Fibroblast of skin of scalp (primary cell): ENCODE measurements around the gene AAK1. TPM values are rescaled to one million over a fixed set of nuclear protein-coding genes. Genes with fewer than 3 reads are reported as not detected.
"Not testable (repeated sequence)": the region's sequence is repeated elsewhere in the genome, so short reads cannot be mapped to it uniquely, and the experiment has no call there.

Experiments used
- DNase-seq: peaks from one replicate; pipeline ENCODE4 v3.0.0-alpha.2; 2013
- polyA plus RNA-seq, 2 experiments: library from polyadenylated mRNA; unstranded; fragments of 120-200 nt; gene quantifications; one replicate each; pipeline ENCODE4 v1.2.1, GENCODE V29; 2013; ENCODE audit not compliant: insufficient read length in 2 of 2

AAK1 gene
- 49.1 TPM for polyA plus RNA-seq (2013, experiment 1 of 2; ENCODE audit: insufficient read length)
- 53.7 TPM for polyA plus RNA-seq (2013, experiment 2 of 2; ENCODE audit: insufficient read length)

GRCh38 chr2:69643602-69644505 lies at the start of gene AAK1:
Gene AAK1 (minus strand): TSS chr2:69643739. CDS start chr2:69643040, 699 bp downstream.
- DNase-seq = peak; percentile 93

DNA sequence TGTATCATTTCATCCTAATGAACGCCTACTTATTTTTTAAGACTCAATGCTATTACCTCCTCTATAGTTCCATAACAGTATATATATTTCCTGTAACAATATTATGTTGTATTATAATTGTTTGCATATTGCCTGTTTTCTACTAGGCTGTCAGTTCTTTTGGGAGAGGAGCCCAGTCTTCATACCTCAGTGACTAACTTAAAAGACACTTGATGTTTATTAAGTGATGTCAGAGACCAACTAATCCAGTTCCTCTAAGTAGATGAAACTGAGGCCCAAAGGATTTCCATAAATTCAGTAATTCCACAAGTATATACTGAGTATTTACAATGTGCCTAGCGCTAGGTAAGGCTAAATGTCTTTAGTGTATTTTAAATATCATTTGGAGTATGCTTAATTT lies 48.9 kb upstream of the AAK1 start:
- DNase-seq = peak; percentile 75

GRCh38 chr2:69689969-69690368 lies 46.4 kb upstream of the AAK1 start:
- no peak for DNase-seq

DNA sequence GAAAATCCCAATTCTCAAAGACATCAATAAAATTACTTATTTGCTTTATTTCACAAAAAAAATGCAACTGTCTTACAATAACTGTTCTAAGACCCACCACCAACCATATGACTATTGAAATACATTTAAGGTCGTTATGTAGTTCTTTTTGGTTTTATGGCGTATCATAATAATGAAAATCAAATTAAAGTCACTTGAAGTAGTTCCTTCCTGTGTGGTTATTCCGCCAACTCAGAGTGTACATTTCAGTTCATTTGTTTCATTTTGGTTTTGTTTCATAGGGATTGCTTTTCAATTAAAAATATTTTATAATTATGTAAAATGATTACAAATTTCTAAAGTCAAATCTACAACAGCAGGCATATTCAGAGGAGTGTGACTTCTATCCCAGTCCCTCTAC lies 45.9 kb upstream of the AAK1 start:
- no peak for DNase-seq

GRCh38 chr2:69687971-69688611 lies 44.6 kb upstream of the AAK1 start:
- no peak for DNase-seq

DNA sequence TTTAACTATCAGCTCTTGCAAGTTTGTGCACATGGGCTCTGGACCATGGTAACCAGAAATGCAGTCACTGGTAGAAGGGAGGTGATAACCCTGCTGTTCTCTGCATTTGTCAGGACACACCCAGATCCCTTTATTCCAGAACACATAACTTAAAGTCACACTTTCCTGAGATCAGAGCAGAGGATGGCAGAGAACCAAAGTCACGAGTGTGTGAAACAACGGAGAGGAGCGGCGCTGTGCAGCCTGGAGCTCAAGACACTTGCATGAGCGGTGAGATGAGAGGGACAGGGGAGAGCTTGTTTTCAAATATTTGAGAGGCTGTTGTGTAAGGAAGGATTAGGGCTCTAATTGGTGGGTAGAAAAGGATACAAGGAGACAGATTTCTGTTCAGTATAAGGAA lies 43.3 kb upstream of the AAK1 start:
- no peak for DNase-seq

- peak; percentile 25 for DNase-seq
Observed at GRCh38 chr2:69685321-69686048, 41.9 kb upstream of the AAK1 start.

GRCh38 chr2:69683170-69683971 lies 39.8 kb upstream of the AAK1 start:
- peak; percentile 66 for DNase-seq

- DNase-seq = no peak
Observed at GRCh38 chr2:69682525-69682924, 39.0 kb upstream of the AAK1 start.

- no peak for DNase-seq
Observed at GRCh38 chr2:69680001-69680675, 36.6 kb upstream of the AAK1 start.

DNA sequence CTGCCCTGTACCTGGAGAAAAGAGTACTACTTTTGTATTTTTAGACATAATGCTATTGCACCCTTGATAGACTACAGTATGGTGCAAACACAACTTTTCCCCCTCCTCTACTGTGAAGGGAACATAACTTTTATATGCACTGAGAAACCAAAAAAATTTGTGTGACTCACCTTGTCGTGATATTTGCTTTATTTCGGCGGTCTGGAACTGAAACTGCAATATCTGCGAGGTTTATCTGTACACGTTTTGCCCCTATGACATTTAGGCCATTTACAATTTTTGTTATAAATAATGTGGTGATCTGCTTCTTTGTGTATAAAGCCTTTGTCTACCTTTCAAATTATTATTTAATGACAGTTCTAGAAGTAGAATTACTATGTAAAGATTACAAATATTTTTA lies 34.4 kb upstream of the AAK1 start:
- DNase-seq = no peak

DNA sequence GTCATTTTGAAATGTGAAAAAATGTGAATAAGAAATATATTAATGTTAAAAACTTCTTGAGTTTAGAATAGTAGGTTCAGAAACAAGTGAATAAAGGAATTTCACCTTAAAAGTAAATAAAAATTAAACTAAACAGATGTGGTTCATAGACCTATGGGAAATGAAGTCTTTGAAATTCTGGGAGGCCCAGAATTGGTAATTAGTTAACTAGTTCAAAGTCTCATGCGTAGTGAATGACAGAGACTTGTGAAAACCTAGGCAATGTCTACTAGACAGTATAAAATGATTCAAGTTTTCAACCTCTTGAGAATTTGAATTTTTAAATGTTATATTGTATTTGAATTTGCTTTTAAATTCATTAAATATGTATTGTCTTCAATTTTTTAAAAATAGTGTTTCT lies 32.6 kb upstream of the AAK1 start:
- DNase-seq = no peak

DNA sequence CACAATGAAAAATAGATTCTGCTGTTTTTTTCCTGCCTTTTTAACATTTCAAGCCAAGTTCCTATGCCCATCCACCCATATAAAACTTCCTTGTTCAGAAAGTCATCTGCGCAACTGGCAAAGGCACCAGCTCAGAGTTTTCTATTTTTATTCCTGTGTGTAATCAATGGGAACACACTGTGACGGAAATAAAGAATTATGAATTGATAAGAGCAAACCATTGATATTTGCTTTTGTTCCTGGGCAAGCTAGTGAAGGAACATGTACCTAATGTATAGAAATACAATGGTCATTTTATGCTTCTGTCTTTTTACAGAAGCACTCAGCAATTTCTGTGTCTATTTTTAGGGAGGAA lies 30.8 kb upstream of the AAK1 start:
- no peak for DNase-seq

GRCh38 chr2:69673098-69673497 lies 29.6 kb upstream of the AAK1 start:
- DNase-seq = not testable (repeated sequence)

GRCh38 chr2:69669666-69670065 lies 26.1 kb upstream of the AAK1 start:
- no peak for DNase-seq

DNA sequence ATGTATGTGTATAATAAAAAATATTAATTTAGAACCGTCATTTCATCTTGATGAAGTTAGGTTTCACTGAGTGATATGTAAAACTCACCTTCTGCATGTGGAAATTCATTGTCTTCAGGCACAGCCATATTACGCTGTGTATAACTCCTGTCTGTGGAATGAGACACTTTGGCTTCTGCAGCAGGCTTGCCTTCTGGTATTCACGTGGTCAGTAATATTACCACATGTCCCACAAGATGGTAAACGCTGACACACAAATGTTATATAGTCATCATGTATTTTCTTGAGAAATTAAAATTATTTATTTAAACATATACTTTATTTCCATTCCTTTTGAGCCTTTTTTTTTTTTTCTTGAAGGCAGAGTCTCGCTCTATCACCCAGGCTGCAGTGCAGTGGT lies 25.1 kb upstream of the AAK1 start:
- peak; percentile 25 for DNase-seq

- no peak for DNase-seq
Observed at GRCh38 chr2:69667805-69668382, 24.4 kb upstream of the AAK1 start.

GRCh38 chr2:69665152-69665551 lies 21.6 kb upstream of the AAK1 start:
- DNase-seq = no peak

GRCh38 chr2:69663860-69664259 lies 20.3 kb upstream of the AAK1 start:
- DNase-seq = no peak

GRCh38 chr2:69662547-69662946 lies 19.0 kb upstream of the AAK1 start:
- not testable (repeated sequence) for DNase-seq

- no peak for DNase-seq
Observed at GRCh38 chr2:69660637-69661036, 17.1 kb upstream of the AAK1 start.
